Measurements from ENCODE around the gene TRAF3IP1.

GRCh38 chr2:238287737-238288649, 32.3 kb upstream of the TRAF3IP1 start, which contains the start of gene PER2:
- TF ChIP-seq, protein P1, sequence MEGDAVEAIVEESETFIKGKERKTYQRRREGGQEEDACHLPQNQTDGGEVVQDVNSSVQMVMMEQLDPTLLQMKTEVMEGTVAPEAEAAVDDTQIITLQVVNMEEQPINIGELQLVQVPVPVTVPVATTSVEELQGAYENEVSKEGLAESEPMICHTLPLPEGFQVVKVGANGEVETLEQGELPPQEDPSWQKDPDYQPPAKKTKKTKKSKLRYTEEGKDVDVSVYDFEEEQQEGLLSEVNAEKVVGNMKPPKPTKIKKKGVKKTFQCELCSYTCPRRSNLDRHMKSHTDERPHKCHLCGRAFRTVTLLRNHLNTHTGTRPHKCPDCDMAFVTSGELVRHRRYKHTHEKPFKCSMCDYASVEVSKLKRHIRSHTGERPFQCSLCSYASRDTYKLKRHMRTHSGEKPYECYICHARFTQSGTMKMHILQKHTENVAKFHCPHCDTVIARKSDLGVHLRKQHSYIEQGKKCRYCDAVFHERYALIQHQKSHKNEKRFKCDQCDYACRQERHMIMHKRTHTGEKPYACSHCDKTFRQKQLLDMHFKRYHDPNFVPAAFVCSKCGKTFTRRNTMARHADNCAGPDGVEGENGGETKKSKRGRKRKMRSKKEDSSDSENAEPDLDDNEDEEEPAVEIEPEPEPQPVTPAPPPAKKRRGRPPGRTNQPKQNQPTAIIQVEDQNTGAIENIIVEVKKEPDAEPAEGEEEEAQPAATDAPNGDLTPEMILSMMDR (IDR thresholded peaks at IDR 0.05): peak in 1 of 6 experiments; percentile 4
- TF ChIP-seq POLR2A (IDR thresholded peaks at IDR 0.05): peak in 1 of 2 donors; percentile 21
